ENCODE measurements around the gene PRSS33.
A peak's percentile ranks its signal among the peaks of the same experiment; 100 is the strongest.

The PRSS33 gene

GRCh38 chr16:2769675-2770056, 17.7 kb downstream of the PRSS33 start:
- H2BK120ac ChIP-seq (ENCODE audit: low read depth, low read length): no peak overlapping the region
- H2BK5ac ChIP-seq (ENCODE audit: low read length): no peak overlapping the region
- no peak overlapping the region for H3K4ac ChIP-seq (ENCODE audit: low read depth, low read length)
- no peak overlapping the region for H3K56ac ChIP-seq (ENCODE audit: low read length)
- H3K79me1 ChIP-seq (ENCODE audit: low read length): peaks cover 37% of the 10 kb centered on the region
- H3K4me1 ChIP-seq (ENCODE audit: control insufficient read depth, low read depth, low read length): no peaks in the 10 kb centered on the region
- peaks cover 37% of the 10 kb centered on the region for H3K79me2 ChIP-seq (ENCODE audit: control insufficient read depth, insufficient read depth, low read length)
- WGBS (ENCODE audit: extremely low coverage, insufficient coverage, low lambda C conversion rate): no CpG with 5 or more reads among the region's 14 CpGs
- no peaks in the 10 kb centered on the region for H3K27me3 ChIP-seq (ENCODE audit: insufficient read depth, low read length, poor library complexity)
- no peak for DNase-seq
- no peak overlapping the region for H4K5ac ChIP-seq (ENCODE audit: low read length)
- no peak overlapping the region for H3K4me2 ChIP-seq (ENCODE audit: low read length)
- no peak overlapping the region for H3K18ac ChIP-seq (ENCODE audit: low read length)
- peaks cover 52% of the 10 kb centered on the region for H3K36me3 ChIP-seq (ENCODE audit: control insufficient read depth, insufficient read depth, low read length)
- H3K23ac ChIP-seq (ENCODE audit: low read length): no peak overlapping the region
- H4K8ac ChIP-seq (ENCODE audit: low read depth, low read length): no peak overlapping the region
- H3K4me3 ChIP-seq (ENCODE audit: low read length): no peak overlapping the region
- no peak overlapping the region for H2AK5ac ChIP-seq (ENCODE audit: low read length)
- no peak overlapping the region for H2BK15ac ChIP-seq (replicated peaks; ENCODE audit: low read depth)
- no peak overlapping the region for H3K9ac ChIP-seq (ENCODE audit: low read length)
- no peak overlapping the region for H3K27ac ChIP-seq (ENCODE audit: low read depth, low read length)

GRCh38 chr16:2769100-2769529, 18.2 kb downstream of the PRSS33 start:
- no CpG with 5 or more reads among the region's 11 CpGs for WGBS (ENCODE audit: extremely low coverage, insufficient coverage, low lambda C conversion rate)
- Histone ChIP-seq H3K27ac (ENCODE audit: low read depth, low read length) (no peak overlapping the region), H3K9ac (ENCODE audit: low read length) (no peak overlapping the region), H3K36me3 (ENCODE audit: control insufficient read depth, insufficient read depth, low read length) (peaks cover 54% of the 10 kb centered on the region), H3K27me3 (ENCODE audit: insufficient read depth, low read length, poor library complexity) (no peaks in the 10 kb centered on the region), H3K4me2 (ENCODE audit: low read length) (no peak overlapping the region), H3K79me1 (ENCODE audit: low read length) (peaks cover 37% of the 10 kb centered on the region), H2AK5ac (ENCODE audit: low read length) (no peak overlapping the region), H3K23ac (ENCODE audit: low read length) (no peak overlapping the region), H2BK15ac (replicated peaks; ENCODE audit: low read depth) (no peak overlapping the region), H2BK5ac (ENCODE audit: low read length) (no peak overlapping the region), H4K8ac (ENCODE audit: low read depth, low read length) (no peak overlapping the region), H4K5ac (ENCODE audit: low read length) (no peak overlapping the region), H3K4me3 (ENCODE audit: low read length) (no peak overlapping the region), H3K4me1 (ENCODE audit: control insufficient read depth, low read depth, low read length) (no peaks in the 10 kb centered on the region), H3K18ac (ENCODE audit: low read length) (no peak overlapping the region), H3K79me2 (ENCODE audit: control insufficient read depth, insufficient read depth, low read length) (peaks cover 40% of the 10 kb centered on the region), H3K4ac (ENCODE audit: low read depth, low read length) (no peak overlapping the region), H3K56ac (ENCODE audit: low read length) (no peak overlapping the region), H2BK120ac (ENCODE audit: low read depth, low read length) (no peak overlapping the region)
- DNase-seq: no peak

- H3K4me2 ChIP-seq (ENCODE audit: low read length): no peak overlapping the region
- peaks cover 59% of the 10 kb centered on the region for H3K36me3 ChIP-seq (ENCODE audit: control insufficient read depth, insufficient read depth, low read length)
- peak; percentile 23 for DNase-seq
- H3K4me3 ChIP-seq (ENCODE audit: low read length): no peak overlapping the region
- no CpG with 5 or more reads among the region's 17 CpGs for WGBS (ENCODE audit: extremely low coverage, insufficient coverage, low lambda C conversion rate)
- H3K27ac ChIP-seq (ENCODE audit: low read depth, low read length): no peak overlapping the region
- H3K4me1 ChIP-seq (ENCODE audit: control insufficient read depth, low read depth, low read length): no peaks in the 10 kb centered on the region
- no peak overlapping the region for H2AK5ac ChIP-seq (ENCODE audit: low read length)
- no peak overlapping the region for H2BK120ac ChIP-seq (ENCODE audit: low read depth, low read length)
- H3K79me1 ChIP-seq (ENCODE audit: low read length): peaks cover 40% of the 10 kb centered on the region
- no peak overlapping the region for H4K5ac ChIP-seq (ENCODE audit: low read length)
- no peak overlapping the region for H2BK5ac ChIP-seq (ENCODE audit: low read length)
- peaks cover 46% of the 10 kb centered on the region for H3K79me2 ChIP-seq (ENCODE audit: control insufficient read depth, insufficient read depth, low read length)
- no peak overlapping the region for H3K18ac ChIP-seq (ENCODE audit: low read length)
- no peak overlapping the region for H3K23ac ChIP-seq (ENCODE audit: low read length)
- H3K56ac ChIP-seq (ENCODE audit: low read length): no peak overlapping the region
- H3K27me3 ChIP-seq (ENCODE audit: insufficient read depth, low read length, poor library complexity): no peaks in the 10 kb centered on the region
- no peak overlapping the region for H3K9ac ChIP-seq (ENCODE audit: low read length)
- H4K8ac ChIP-seq (ENCODE audit: low read depth, low read length): no peak overlapping the region
- no peak overlapping the region for H3K4ac ChIP-seq (ENCODE audit: low read depth, low read length)
- no peak overlapping the region for H2BK15ac ChIP-seq (replicated peaks; ENCODE audit: low read depth)
Observed at GRCh38 chr16:2768403-2769089, 18.8 kb downstream of the PRSS33 start.

DNA sequence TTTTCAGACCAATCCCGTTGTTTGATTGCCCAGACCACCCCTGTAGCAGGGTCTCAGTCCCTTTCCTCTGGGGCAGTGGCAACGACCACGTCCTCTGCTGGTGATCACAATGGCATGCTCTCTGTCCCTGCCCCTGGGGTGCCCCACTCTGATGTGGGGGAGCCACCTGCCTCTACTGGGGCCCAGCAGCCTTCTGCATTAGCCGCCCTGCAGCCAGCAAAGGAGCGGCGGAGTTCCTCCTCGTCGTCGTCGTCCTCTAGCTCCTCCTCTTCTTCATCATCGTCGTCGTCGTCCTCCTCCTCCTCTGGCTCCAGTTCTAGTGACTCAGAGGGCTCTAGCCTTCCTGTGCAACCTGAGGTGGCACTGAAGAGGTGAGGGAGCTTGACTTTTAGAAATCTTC, 19.5 kb downstream of the PRSS33 start:
- no peaks in the 10 kb centered on the region for H3K27me3 ChIP-seq (ENCODE audit: insufficient read depth, low read length, poor library complexity)
- peaks cover 45% of the 10 kb centered on the region for H3K79me1 ChIP-seq (ENCODE audit: low read length)
- no peak overlapping the region for H2BK5ac ChIP-seq (ENCODE audit: low read length)
- H3K79me2 ChIP-seq (ENCODE audit: control insufficient read depth, insufficient read depth, low read length): peaks cover 53% of the 10 kb centered on the region
- DNase-seq: no peak
- no peak overlapping the region for H3K9ac ChIP-seq (ENCODE audit: low read length)
- H3K56ac ChIP-seq (ENCODE audit: low read length): no peak overlapping the region
- peaks cover 66% of the 10 kb centered on the region for H3K36me3 ChIP-seq (ENCODE audit: control insufficient read depth, insufficient read depth, low read length)
- no peak overlapping the region for H3K27ac ChIP-seq (ENCODE audit: low read depth, low read length)
- no peak overlapping the region for H3K4me3 ChIP-seq (ENCODE audit: low read length)
- H3K4me1 ChIP-seq (ENCODE audit: control insufficient read depth, low read depth, low read length): no peaks in the 10 kb centered on the region
- no peak overlapping the region for H3K18ac ChIP-seq (ENCODE audit: low read length)
- no peak overlapping the region for H3K4me2 ChIP-seq (ENCODE audit: low read length)
- H3K23ac ChIP-seq (ENCODE audit: low read length): no peak overlapping the region
- H4K8ac ChIP-seq (ENCODE audit: low read depth, low read length): no peak overlapping the region
- no CpG with 5 or more reads among the region's 14 CpGs for WGBS (ENCODE audit: extremely low coverage, insufficient coverage, low lambda C conversion rate)
- no peak overlapping the region for H2BK120ac ChIP-seq (ENCODE audit: low read depth, low read length)
- no peak overlapping the region for H2AK5ac ChIP-seq (ENCODE audit: low read length)
- H4K5ac ChIP-seq (ENCODE audit: low read length): no peak overlapping the region
- H3K4ac ChIP-seq (ENCODE audit: low read depth, low read length): no peak overlapping the region
- no peak overlapping the region for H2BK15ac ChIP-seq (replicated peaks; ENCODE audit: low read depth)

DNA sequence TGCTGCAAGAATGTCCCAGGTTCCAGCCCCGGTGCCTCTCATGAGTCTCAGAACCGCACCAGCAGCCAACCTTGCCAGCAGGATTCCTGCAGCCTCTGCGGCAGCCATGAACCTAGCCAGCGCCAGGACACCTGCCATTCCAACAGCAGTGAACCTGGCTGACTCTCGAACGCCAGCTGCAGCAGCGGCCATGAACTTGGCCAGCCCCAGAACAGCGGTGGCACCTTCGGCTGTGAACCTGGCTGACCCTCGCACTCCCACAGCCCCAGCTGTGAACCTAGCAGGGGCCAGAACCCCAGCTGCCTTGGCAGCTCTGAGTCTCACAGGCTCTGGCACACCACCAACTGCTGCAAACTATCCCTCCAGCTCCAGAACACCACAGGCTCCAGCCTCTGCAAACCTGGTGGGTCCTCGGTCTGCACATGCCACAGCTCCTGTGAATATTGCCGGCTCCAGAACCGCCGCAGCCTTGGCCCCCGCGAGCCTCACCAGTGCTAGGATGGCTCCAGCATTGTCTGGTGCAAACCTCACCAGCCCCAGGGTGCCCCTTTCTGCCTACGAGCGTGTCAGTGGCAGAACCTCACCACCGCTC, 20.1 kb downstream of the PRSS33 start:
- H4K8ac ChIP-seq (ENCODE audit: low read depth, low read length): no peak overlapping the region
- no peak overlapping the region for H3K23ac ChIP-seq (ENCODE audit: low read length)
- no peak overlapping the region for H3K4ac ChIP-seq (ENCODE audit: low read depth, low read length)
- no peaks in the 10 kb centered on the region for H3K27me3 ChIP-seq (ENCODE audit: insufficient read depth, low read length, poor library complexity)
- no peak overlapping the region for H3K18ac ChIP-seq (ENCODE audit: low read length)
- H2BK120ac ChIP-seq (ENCODE audit: low read depth, low read length): no peak overlapping the region
- no peak overlapping the region for H2BK5ac ChIP-seq (ENCODE audit: low read length)
- H3K4me2 ChIP-seq (ENCODE audit: low read length): no peak overlapping the region
- H2BK15ac ChIP-seq (replicated peaks; ENCODE audit: low read depth): no peak overlapping the region
- H3K4me1 ChIP-seq (ENCODE audit: control insufficient read depth, low read depth, low read length): no peaks in the 10 kb centered on the region
- DNase-seq: no peak
- H3K36me3 ChIP-seq (ENCODE audit: control insufficient read depth, insufficient read depth, low read length): peaks cover 71% of the 10 kb centered on the region
- H3K9ac ChIP-seq (ENCODE audit: low read length): no peak overlapping the region
- H3K56ac ChIP-seq (ENCODE audit: low read length): no peak overlapping the region
- no CpG with 5 or more reads among the region's 19 CpGs for WGBS (ENCODE audit: extremely low coverage, insufficient coverage, low lambda C conversion rate)
- H3K4me3 ChIP-seq (ENCODE audit: low read length): no peak overlapping the region
- peaks cover 59% of the 10 kb centered on the region for H3K79me2 ChIP-seq (ENCODE audit: control insufficient read depth, insufficient read depth, low read length)
- no peak overlapping the region for H4K5ac ChIP-seq (ENCODE audit: low read length)
- H2AK5ac ChIP-seq (ENCODE audit: low read length): no peak overlapping the region
- no peak overlapping the region for H3K27ac ChIP-seq (ENCODE audit: low read depth, low read length)
- peaks cover 51% of the 10 kb centered on the region for H3K79me1 ChIP-seq (ENCODE audit: low read length)
